Activated T-cell treated with anti-CD3 and anti-CD28 coated beads, Interleukin-2, amount 50 U/mL, for 24 hours (primary cell): ENCODE measurements around the gene RNU6-1.

Source experiments
- DNase-seq: peaks from one replicate; pipeline ENCODE4 v3.0.0-alpha.2; 2020
- H3K27ac Mint-ChIP-seq: 2 replicates; pipeline ENCODE4 v1.8.0; 2020; ENCODE audit warnings: mild to moderate bottlenecking, mixed read lengths
- H3K27me3 Mint-ChIP-seq: 2 replicates; pipeline ENCODE4 v1.8.0; 2020; ENCODE audit warnings: mixed read lengths
- H3K36me3 Mint-ChIP-seq: 2 replicates; pipeline ENCODE4 v1.8.0; 2020; ENCODE audit warnings: low read depth, mixed read lengths
- H3K4me1 Mint-ChIP-seq: 2 replicates; pipeline ENCODE4 v1.8.0; 2020; ENCODE audit warnings: low read depth, mixed read lengths
- H3K4me3 Mint-ChIP-seq: 2 replicates; pipeline ENCODE4 v1.8.0; 2020; ENCODE audit warnings: mild to moderate bottlenecking, moderate library complexity, mixed read lengths
- H3K9me3 Mint-ChIP-seq: 2 replicates; pipeline ENCODE4 v1.8.0; 2020; ENCODE audit warnings: mixed read lengths

The RNU6-1 gene

DNA sequence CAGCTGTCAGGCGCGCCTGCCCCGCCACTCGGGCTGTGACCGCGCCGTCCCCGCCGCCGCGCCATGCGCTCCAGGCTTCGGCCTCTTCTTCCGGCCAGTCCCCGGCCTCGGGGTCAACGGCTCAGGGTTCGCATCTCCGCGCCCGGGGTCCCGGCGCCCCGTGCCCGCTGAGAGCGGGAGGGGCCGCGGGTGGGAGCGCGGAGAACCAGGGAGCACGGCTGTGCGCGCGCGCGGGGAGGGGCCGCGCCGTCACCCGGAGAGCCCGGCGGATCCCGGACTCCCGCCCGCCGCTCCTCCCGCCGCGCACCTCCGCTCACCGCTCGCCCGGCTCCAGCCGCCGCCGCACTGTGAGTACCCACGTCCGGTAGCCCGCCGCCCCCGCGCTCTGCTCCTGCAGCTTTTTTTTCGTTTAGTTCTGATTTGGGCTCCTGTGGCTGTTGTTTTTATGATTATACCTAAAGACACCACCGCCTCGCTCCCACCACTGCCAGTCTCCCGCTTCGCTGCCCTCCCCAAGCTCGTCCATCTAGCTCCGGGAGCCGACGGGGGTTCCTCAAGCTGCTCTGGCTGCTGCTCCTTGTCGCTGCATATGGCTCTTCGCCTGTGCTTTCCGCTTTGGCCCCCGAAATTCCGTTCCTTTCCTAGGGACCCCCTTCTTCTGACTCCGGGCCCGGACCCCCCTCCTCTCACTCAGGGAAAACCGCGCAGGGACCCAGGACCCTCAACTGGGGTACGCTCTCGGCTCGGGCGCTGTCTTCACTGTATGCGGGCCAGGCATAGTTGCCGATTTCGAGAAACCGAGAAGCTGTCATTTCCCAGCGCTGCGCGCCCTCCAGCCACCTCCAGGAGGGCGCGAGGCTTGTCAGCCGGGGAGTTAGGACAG, 16.3 kb downstream of the RNU6-1 start:
- Mint-ChIP-seq H3K27me3 (peaks cover 76% of the 10 kb centered on the region), H3K36me3 (no peaks in the 10 kb centered on the region), H3K9me3 (no peaks in the 10 kb centered on the region), H3K4me3 (peak overlapping the region; percentile 77), H3K4me1 (peaks cover 58% of the 10 kb centered on the region), H3K27ac (peak overlapping the region; percentile 74)
- peak; percentile 43 for DNase-seq

- peaks cover 78% of the 10 kb centered on the region for H3K27me3 Mint-ChIP-seq
- DNase-seq: no peak
- H3K9me3 Mint-ChIP-seq: no peaks in the 10 kb centered on the region
- no peaks in the 10 kb centered on the region for H3K36me3 Mint-ChIP-seq
- peaks cover 53% of the 10 kb centered on the region for H3K4me1 Mint-ChIP-seq
- no peak overlapping the region for H3K27ac Mint-ChIP-seq
- peak overlapping the region; percentile 42 for H3K4me3 Mint-ChIP-seq
These were observed 17.1 kb downstream of the RNU6-1 start for GRCh38 chr15:67822537-67823313.

DNA sequence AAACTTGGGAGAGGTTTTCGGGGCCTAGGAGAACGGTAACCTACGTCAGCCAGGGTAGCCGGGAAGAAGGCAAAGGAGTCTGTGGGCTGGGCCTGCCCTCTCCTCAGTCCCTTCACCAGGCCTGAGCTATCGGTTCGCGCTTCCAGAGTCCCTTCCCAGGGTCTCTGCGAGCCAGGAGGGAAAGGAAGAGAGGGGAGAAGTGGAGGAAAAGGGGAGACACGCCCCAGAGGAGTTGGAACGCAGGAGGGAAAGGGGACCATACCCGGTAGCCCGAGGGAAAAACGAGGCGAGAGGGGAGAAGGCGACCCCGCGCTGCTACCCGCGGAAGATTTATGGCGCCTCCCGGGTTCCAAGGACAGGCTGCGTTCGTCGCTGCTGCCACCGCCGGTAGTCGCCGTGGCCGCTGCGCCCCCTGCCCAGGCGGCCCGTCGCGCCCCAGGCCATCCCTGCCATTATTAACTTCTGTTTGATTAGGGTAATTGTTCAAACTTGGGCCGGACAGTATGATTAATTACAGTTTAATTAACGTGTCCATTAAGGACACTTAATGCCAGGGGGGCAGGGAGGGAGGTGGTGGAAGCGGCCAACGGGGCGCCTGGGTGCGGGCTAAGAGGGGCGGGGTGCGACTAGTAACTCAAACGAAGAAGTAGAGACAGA, 17.9 kb downstream of the RNU6-1 start:
- H3K4me3 Mint-ChIP-seq: peak overlapping the region; percentile 38
- no peak for DNase-seq
- H3K4me1 Mint-ChIP-seq: peaks cover 53% of the 10 kb centered on the region
- H3K27me3 Mint-ChIP-seq: peaks cover 86% of the 10 kb centered on the region
- peak overlapping the region; percentile 17 for H3K27ac Mint-ChIP-seq
- no peaks in the 10 kb centered on the region for H3K36me3 Mint-ChIP-seq
- no peaks in the 10 kb centered on the region for H3K9me3 Mint-ChIP-seq

- no peaks in the 10 kb centered on the region for H3K9me3 Mint-ChIP-seq
- H3K36me3 Mint-ChIP-seq: no peaks in the 10 kb centered on the region
- DNase-seq: peak; percentile 54
- H3K27me3 Mint-ChIP-seq: peaks cover 83% of the 10 kb centered on the region
- H3K27ac Mint-ChIP-seq: peak overlapping the region; percentile 17
- peaks cover 50% of the 10 kb centered on the region for H3K4me1 Mint-ChIP-seq
- H3K4me3 Mint-ChIP-seq: no peak overlapping the region
These were observed 18.7 kb downstream of the RNU6-1 start for GRCh38 chr15:67820992-67821783.

- H3K4me3 Mint-ChIP-seq: no peak overlapping the region
- H3K27ac Mint-ChIP-seq: no peak overlapping the region
- H3K27me3 Mint-ChIP-seq: peaks cover 75% of the 10 kb centered on the region
- no peaks in the 10 kb centered on the region for H3K36me3 Mint-ChIP-seq
- H3K4me1 Mint-ChIP-seq: peaks cover 42% of the 10 kb centered on the region
- no peaks in the 10 kb centered on the region for H3K9me3 Mint-ChIP-seq
- no peak for DNase-seq
These were observed 19.5 kb downstream of the RNU6-1 start for GRCh38 chr15:67820122-67820991.

DNA sequence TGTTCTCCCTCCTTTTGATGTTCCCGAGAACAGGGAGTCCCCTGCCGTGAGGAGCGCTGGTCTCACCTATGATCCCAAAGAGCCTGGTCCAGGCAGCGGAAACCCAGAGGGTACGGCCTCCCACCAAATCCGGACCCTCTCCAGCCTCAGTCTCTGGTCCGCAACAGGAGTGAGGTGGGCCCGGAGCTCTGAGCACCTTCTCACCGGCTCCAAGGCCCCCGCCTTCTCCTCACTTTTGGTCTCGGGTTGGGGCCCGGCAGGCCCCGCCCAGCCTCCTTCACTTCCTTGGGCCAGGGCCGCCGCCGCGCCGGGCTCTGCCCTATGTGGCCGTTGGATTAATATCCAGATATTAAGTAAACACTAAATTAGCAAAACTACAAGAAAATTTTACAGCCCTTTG, 20.2 kb downstream of the RNU6-1 start:
- peaks cover 68% of the 10 kb centered on the region for H3K27me3 Mint-ChIP-seq
- no peak overlapping the region for H3K27ac Mint-ChIP-seq
- peaks cover 37% of the 10 kb centered on the region for H3K4me1 Mint-ChIP-seq
- no peak overlapping the region for H3K4me3 Mint-ChIP-seq
- no peaks in the 10 kb centered on the region for H3K36me3 Mint-ChIP-seq
- DNase-seq: no peak
- H3K9me3 Mint-ChIP-seq: no peaks in the 10 kb centered on the region

GRCh38 chr15:67818464-67818863, 21.4 kb downstream of the RNU6-1 start:
- H3K27me3 Mint-ChIP-seq: peaks cover 56% of the 10 kb centered on the region
- peaks cover 26% of the 10 kb centered on the region for H3K4me1 Mint-ChIP-seq
- H3K4me3 Mint-ChIP-seq: no peak overlapping the region
- no peak overlapping the region for H3K27ac Mint-ChIP-seq
- no peaks in the 10 kb centered on the region for H3K9me3 Mint-ChIP-seq
- DNase-seq: peak; percentile 8
- no peaks in the 10 kb centered on the region for H3K36me3 Mint-ChIP-seq

DNA sequence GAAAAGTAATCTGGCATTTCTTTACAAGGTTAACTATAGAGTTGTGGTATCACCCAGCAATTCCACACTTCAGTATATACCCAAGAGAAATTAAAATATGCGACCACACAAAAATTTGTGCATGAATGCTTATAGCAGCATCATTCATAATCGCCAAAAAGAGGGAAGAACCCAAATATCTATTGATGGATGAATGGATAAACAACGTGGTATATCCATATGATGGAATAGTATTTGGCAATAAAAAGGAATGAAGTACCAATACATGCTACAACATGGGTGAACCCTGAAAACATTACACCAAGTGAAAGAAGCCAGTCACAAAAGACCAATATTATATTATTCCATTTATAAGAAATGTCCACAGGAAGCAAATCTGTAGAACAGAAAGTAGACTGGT, 23.2 kb downstream of the RNU6-1 start:
- H3K4me3 Mint-ChIP-seq: no peak overlapping the region
- DNase-seq: no peak
- no peaks in the 10 kb centered on the region for H3K9me3 Mint-ChIP-seq
- no peaks in the 10 kb centered on the region for H3K36me3 Mint-ChIP-seq
- H3K4me1 Mint-ChIP-seq: peaks cover 14% of the 10 kb centered on the region
- no peak overlapping the region for H3K27ac Mint-ChIP-seq
- peaks cover 43% of the 10 kb centered on the region for H3K27me3 Mint-ChIP-seq

DNA sequence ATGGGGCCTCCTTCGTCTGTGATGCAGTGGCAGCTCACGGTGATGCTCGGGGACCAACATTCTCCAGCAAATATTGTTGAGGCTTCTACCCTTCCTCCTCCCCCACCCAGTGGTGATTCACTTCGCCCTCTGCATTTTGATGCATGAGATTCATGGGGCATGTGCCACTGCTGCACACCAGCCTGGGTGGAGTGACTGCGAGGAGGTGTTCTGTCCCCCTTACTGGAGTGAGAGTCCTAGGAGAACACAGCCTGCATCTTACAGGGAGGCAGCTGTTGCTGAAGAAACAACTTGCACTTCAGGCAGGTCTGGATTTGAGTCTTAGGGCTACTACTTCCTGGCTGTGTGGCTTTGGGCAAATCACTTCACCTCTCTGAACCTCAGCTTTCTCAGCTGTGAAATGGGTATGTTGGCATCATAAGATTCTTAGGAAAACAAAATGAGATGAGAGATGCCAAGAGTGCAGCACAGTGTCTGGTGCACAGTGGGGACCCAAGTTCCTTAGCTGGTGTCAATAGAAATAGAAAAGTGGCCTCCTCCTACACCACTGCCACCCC, 24.7 kb downstream of the RNU6-1 start:
- Mint-ChIP-seq H3K4me3 (no peak overlapping the region), H3K9me3 (no peaks in the 10 kb centered on the region), H3K4me1 (peaks cover under 1% of the 10 kb centered on the region), H3K27me3 (peaks cover 28% of the 10 kb centered on the region), H3K36me3 (no peaks in the 10 kb centered on the region), H3K27ac (no peak overlapping the region)
- peak; percentile 18 for DNase-seq

DNA sequence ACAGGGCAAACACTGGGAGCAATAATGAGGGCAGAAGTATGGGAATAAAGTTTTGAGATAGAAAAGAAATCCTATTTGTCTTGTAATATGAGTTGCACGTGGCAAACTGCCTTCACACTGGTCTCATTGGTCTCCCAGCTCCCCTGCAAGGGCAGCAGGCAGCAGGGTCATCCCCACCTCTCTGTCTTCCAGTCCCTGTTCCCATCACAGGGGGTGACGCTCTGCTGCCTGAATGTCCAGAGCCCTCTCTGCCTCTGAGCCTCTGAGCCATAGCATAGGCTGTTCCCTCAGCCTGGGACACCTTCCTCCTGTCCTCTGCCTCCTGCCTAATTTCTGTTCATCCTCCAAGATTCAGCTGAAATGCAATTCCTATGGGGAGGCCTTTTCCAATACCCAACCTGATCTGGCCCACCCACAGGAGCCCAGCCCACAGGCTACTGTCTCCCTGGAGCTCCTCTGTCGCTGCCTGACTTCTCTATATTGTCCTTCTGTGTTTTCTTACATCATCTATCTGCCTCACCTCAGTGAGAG, 26.7 kb downstream of the RNU6-1 start:
- Mint-ChIP-seq H3K4me3 (no peak overlapping the region), H3K4me1 (no peaks in the 10 kb centered on the region), H3K9me3 (no peaks in the 10 kb centered on the region), H3K27me3 (peaks cover 12% of the 10 kb centered on the region), H3K36me3 (peaks cover 2% of the 10 kb centered on the region), H3K27ac (peak overlapping the region; percentile 22)
- no peak for DNase-seq

DNA sequence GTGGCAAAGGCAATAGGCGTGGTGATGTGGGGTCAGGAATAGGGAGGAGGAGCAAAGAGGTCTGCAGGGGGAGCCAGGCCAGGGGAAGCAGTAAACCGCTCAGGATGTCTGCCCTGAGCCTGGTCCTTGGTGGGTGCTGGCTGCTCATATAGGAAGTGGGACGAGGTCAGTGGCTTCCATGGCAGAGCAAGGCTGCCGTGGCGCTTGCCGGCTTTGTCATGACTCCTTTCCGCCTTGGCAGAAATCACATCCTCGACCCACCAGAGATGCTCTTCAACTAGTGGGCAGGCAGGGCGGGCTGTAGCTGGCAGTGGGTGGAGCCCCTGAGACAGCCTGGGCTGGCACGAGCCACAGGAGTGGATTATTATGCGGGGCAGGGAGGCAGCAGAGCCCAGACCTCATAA, 27.6 kb downstream of the RNU6-1 start:
- Mint-ChIP-seq H3K4me1 (no peaks in the 10 kb centered on the region), H3K9me3 (no peaks in the 10 kb centered on the region), H3K36me3 (peaks cover 7% of the 10 kb centered on the region), H3K27ac (no peak overlapping the region), H3K27me3 (peaks cover 4% of the 10 kb centered on the region), H3K4me3 (no peak overlapping the region)
- no peak for DNase-seq

- no peak overlapping the region for H3K4me3 Mint-ChIP-seq
- H3K27me3 Mint-ChIP-seq: no peaks in the 10 kb centered on the region
- no peak overlapping the region for H3K27ac Mint-ChIP-seq
- H3K4me1 Mint-ChIP-seq: no peaks in the 10 kb centered on the region
- H3K9me3 Mint-ChIP-seq: no peaks in the 10 kb centered on the region
- no peak for DNase-seq
- peaks cover 12% of the 10 kb centered on the region for H3K36me3 Mint-ChIP-seq
These were observed 30.0 kb downstream of the RNU6-1 start for GRCh38 chr15:67809866-67810265.

GRCh38 chr15:67809441-67809840, 30.4 kb downstream of the RNU6-1 start:
- H3K36me3 Mint-ChIP-seq: peaks cover 12% of the 10 kb centered on the region
- no peak overlapping the region for H3K4me3 Mint-ChIP-seq
- no peak for DNase-seq
- H3K27ac Mint-ChIP-seq: no peak overlapping the region
- no peaks in the 10 kb centered on the region for H3K9me3 Mint-ChIP-seq
- no peaks in the 10 kb centered on the region for H3K27me3 Mint-ChIP-seq
- H3K4me1 Mint-ChIP-seq: no peaks in the 10 kb centered on the region
